ENCODE results near the gene IGF1R. TPM values are rescaled to one million over a fixed set of nuclear protein-coding genes. Genes with fewer than 3 reads are reported as not detected.

Gene IGF1R
- total and polyA plus RNA-seq, 7 donors = 1.2 to 130 (median 39.6) TPM

DNA sequence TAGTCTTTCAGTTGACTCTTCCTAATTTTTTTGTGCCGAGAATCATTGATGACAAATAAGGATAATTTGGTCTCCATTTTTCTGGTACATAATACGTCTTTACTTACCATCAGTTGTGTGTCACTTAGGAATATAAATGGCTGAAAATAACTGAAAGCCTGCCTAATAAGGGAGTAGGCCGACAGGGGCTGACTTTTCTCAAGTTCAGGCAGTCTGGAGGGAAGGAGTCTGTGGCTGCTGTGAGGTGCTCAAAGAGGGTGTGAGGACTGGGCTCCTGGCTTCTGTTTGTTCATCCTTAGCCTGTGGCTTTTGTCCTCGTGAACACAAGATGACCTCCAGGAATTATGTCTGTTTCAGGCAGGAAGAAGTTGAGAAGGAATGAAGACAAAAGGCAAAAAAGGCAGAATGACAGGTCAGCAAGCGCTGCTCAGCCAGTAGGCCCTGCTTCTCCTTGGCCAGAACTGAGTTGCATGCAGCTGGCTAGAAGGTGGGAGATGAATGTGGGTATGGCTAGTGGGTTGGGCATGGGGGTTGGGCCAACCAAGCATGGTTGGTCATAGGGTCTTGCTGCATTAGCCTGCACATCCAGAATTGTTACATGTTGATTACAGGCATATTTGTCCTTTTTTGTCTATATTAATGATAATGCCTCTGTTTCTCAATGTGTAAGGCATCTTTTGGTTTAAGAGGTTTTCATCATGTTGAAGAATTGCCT is 29.2 kb downstream of the IGF1R start:
- WGBS, 2 donors = 86 to 88% methylated on average over 5 of the region's 5 CpGs
- H3K4me1 ChIP-seq = peaks cover 0 to 66% (median 49%) of the 10 kb centered on the region in 4 donors
- intact Hi-C loops (cut with DNase I) = no loop called here
- no peaks in the 10 kb centered on the region for H3K9me3 ChIP-seq
- H3K4me3 ChIP-seq = no peak overlapping the region
- H3K36me3 ChIP-seq = no peaks in the 10 kb centered on the region
- DNase-seq = no peak
- H3K27me3 ChIP-seq = no peaks in the 10 kb centered on the region
- TF ChIP-seq, protein P1, sequence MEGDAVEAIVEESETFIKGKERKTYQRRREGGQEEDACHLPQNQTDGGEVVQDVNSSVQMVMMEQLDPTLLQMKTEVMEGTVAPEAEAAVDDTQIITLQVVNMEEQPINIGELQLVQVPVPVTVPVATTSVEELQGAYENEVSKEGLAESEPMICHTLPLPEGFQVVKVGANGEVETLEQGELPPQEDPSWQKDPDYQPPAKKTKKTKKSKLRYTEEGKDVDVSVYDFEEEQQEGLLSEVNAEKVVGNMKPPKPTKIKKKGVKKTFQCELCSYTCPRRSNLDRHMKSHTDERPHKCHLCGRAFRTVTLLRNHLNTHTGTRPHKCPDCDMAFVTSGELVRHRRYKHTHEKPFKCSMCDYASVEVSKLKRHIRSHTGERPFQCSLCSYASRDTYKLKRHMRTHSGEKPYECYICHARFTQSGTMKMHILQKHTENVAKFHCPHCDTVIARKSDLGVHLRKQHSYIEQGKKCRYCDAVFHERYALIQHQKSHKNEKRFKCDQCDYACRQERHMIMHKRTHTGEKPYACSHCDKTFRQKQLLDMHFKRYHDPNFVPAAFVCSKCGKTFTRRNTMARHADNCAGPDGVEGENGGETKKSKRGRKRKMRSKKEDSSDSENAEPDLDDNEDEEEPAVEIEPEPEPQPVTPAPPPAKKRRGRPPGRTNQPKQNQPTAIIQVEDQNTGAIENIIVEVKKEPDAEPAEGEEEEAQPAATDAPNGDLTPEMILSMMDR (IDR thresholded peaks at IDR 0.05) = no peak
- TF ChIP-seq POLR2AphosphoS5 (IDR thresholded peaks at IDR 0.05) (no peak), POLR2A (IDR thresholded peaks at IDR 0.05) (no peak), EP300 (IDR thresholded peaks at IDR 0.05) (no peak)
- H3K27ac ChIP-seq = peak overlapping the region in 1 of 4 donors; percentile 28

DNA sequence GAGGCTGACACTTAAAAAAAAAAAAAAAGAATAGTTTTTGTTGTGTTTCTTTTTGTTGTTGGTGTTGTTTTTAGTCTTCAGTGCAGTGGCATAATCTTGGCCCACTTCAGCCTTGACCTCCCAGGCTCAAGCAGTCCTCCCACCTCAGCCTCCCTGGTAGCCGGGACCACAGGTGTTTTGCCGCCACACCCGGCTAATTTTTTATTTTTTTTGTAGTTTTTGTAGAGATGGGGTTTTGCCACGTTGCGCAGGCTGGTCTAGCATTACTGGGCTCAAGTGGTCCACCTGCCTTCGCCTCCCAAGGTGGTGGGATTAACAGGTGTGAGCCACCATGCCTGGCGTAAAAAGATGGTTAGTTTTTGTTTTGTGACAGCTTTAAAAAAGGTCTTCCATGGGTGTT is 30.1 kb downstream of the IGF1R start:
- intact Hi-C loops (cut with DNase I) = no loop called here
- H3K4me1 ChIP-seq = peaks cover 0 to 70% (median 55%) of the 10 kb centered on the region in 4 donors
- no peaks in the 10 kb centered on the region for H3K36me3 ChIP-seq
- H3K4me3 ChIP-seq = no peak overlapping the region
- TF ChIP-seq, protein P1 (IDR thresholded peaks at IDR 0.05) = no peak
- TF ChIP-seq POLR2A (IDR thresholded peaks at IDR 0.05) (no peak), EP300 (IDR thresholded peaks at IDR 0.05) (no peak), POLR2AphosphoS5 (IDR thresholded peaks at IDR 0.05) (no peak)
- H3K9me3 ChIP-seq = no peaks in the 10 kb centered on the region
- no peak for DNase-seq
- peak overlapping the region in 1 of 4 donors; percentile 28 for H3K27ac ChIP-seq
- 77 to 90% methylated on average over 7 of the region's 7 CpGs for WGBS, 2 donors
- H3K27me3 ChIP-seq = no peaks in the 10 kb centered on the region

DNA sequence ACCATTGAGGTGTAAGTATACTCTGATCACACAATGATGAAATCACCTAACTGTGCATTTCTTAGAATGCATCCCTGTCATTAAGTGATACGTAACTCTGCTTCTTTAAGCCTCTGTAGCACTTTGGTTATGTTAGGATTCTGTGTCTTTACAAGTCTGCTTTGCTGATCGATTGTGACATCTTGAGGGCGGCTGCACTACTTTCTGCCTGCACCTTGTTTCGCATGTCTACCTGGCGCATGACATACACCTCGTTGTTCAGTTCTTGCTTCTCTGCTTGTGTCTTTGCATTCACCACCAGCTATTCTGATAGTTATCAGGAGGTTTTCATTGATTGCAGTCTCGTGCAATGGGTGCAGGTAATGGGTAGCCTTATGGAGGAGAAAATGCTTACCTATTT is 32.7 kb downstream of the IGF1R start:
- H3K9me3 ChIP-seq = no peaks in the 10 kb centered on the region
- WGBS, 2 donors = 93 to 95% methylated on average over 7 of the region's 7 CpGs
- no peak for TF ChIP-seq EP300 (IDR thresholded peaks at IDR 0.05)
- TF ChIP-seq, protein P1 (IDR thresholded peaks at IDR 0.05) = no peak
- no peak for TF ChIP-seq POLR2A (IDR thresholded peaks at IDR 0.05)
- TF ChIP-seq POLR2AphosphoS5 (IDR thresholded peaks at IDR 0.05) = no peak
- no peaks in the 10 kb centered on the region for H3K27me3 ChIP-seq
- intact Hi-C loops (cut with DNase I) = loop anchor here (5.0 kb wide), 1 partner anchor 96 kb away; no protein-coding TSS in a partner anchor
- no peak for DNase-seq
- peaks cover 0 to 76% (median 70%) of the 10 kb centered on the region in 4 donors for H3K4me1 ChIP-seq
- no peaks in the 10 kb centered on the region for H3K36me3 ChIP-seq
- no peak overlapping the region for H3K4me3 ChIP-seq
- no peak overlapping the region for H3K27ac ChIP-seq

DNA sequence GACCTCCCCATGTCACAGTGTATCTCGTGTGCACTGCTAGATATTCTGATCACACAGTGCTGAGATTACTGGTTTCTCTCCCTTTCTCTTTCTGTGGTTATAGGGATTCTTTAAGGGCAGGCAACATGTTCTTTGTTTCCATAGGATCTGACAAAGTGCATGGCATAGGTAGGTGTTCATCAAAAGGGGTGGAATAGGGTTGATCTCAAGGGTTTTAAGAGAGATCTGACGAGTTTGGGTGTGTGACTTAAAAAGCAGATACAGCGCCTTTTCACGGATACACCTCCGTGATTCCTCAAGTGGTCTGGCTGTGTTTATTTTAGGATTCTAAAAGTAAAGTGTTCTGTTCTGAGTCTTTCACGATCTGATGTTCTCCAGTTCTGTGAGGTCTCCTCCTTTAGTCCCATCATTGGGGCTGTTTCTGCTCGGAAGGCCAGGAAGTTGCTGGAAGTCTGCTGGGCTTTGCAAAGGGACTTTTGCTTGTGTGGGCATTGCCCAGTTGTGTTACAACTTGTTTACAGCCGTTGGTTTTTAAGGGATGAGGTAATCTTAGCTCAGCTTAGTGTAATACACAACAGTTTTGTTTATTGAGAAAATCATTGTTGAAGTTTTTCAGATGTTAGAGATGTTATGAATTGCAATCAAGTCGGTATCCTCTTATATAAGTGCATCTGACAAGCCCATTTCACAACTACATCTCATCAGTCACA is 34.8 kb downstream of the IGF1R start:
- no peaks in the 10 kb centered on the region for H3K36me3 ChIP-seq
- intact Hi-C loops (cut with DNase I) = loop anchor here (5.0 kb wide), 1 partner anchor 94 kb away; no protein-coding TSS in a partner anchor
- H3K27me3 ChIP-seq = no peaks in the 10 kb centered on the region
- TF ChIP-seq POLR2AphosphoS5 (IDR thresholded peaks at IDR 0.05) (peak in 3 of 4 donors; percentile 20 to 65 (median 47)), EP300 (IDR thresholded peaks at IDR 0.05) (peak in 1 of 4 donors; percentile 23), POLR2A (IDR thresholded peaks at IDR 0.05) (no peak)
- H3K9me3 ChIP-seq = no peaks in the 10 kb centered on the region
- no peak for DNase-seq
- WGBS, 2 donors = 55 to 64% methylated on average over 9 of the region's 9 CpGs
- H3K4me1 ChIP-seq = peaks cover 0 to 81% (median 78%) of the 10 kb centered on the region in 4 donors
- H3K4me3 ChIP-seq = no peak overlapping the region
- H3K27ac ChIP-seq = peak overlapping the region; percentile 34 to 81 (median 70)

DNA sequence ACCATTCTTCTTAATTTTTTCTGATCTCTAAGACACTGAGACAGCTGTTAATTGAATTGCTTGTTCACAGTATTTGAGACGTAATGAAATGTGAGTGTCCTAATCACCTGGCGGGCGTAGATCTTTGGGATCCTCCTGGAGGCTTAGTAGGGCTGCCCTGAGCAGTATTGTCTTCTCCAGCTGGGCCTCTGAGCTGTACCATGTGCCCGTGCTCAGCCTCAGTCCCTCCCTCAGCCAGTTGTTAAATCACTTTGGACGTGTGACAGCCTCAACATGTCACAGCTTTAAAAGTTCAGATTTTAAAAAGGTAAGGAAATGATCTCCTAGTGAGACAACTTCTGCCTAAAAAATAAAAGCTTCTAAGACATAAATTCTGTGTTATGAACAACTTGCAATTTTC is 35.5 kb downstream of the IGF1R start:
- no peak for DNase-seq
- no peak for TF ChIP-seq POLR2A (IDR thresholded peaks at IDR 0.05)
- TF ChIP-seq POLR2AphosphoS5 (IDR thresholded peaks at IDR 0.05) = no peak
- TF ChIP-seq, protein P1 (IDR thresholded peaks at IDR 0.05) = no peak
- no peak for TF ChIP-seq EP300 (IDR thresholded peaks at IDR 0.05)
- Histone ChIP-seq H3K4me1 (peaks cover 0 to 83% (median 79%) of the 10 kb centered on the region in 4 donors), H3K9me3 (no peaks in the 10 kb centered on the region), H3K27me3 (no peaks in the 10 kb centered on the region), H3K27ac (peak overlapping the region; percentile 34 to 81 (median 70)), H3K4me3 (no peak overlapping the region), H3K36me3 (no peaks in the 10 kb centered on the region)
- 43 to 61% methylated on average over 5 of the region's 5 CpGs for WGBS, 2 donors
- intact Hi-C loops (cut with DNase I) = loop anchor here (5.0 kb wide), 1 partner anchor 93 kb away; no protein-coding TSS in a partner anchor
